GM18499 (cell line): Measurements from ENCODE around the gene ING5.
"Not testable (repeated sequence)": the region's sequence is repeated elsewhere in the genome, so short reads cannot be mapped to it uniquely, and the experiment has no call there.

ENCODE experiments used
- ATAC-seq: cut with Tn5 transposase; IDR thresholded peaks from one replicate; pipeline ENCODE4 v1.9.1; 2021; ENCODE audit warnings: moderate number of reproducible peaks; ENCODE audit not compliant: insufficient read depth, unreplicated experiment

Gene ING5

DNA sequence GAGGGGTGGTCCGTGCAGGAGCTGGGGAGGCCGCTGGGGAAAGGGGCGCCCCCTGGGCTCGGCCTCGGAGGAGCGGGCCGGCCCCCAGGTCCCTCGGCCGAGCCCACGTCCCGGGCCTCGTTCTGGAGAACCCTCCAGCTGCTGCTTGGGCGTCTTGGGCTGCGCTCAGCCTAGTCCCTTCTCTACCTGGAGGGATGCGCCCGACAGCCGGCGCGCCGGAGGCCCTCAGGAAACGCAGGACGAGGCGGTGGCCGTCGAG, 32.3 kb downstream of the ING5 start:
- ATAC-seq, result no peak

DNA sequence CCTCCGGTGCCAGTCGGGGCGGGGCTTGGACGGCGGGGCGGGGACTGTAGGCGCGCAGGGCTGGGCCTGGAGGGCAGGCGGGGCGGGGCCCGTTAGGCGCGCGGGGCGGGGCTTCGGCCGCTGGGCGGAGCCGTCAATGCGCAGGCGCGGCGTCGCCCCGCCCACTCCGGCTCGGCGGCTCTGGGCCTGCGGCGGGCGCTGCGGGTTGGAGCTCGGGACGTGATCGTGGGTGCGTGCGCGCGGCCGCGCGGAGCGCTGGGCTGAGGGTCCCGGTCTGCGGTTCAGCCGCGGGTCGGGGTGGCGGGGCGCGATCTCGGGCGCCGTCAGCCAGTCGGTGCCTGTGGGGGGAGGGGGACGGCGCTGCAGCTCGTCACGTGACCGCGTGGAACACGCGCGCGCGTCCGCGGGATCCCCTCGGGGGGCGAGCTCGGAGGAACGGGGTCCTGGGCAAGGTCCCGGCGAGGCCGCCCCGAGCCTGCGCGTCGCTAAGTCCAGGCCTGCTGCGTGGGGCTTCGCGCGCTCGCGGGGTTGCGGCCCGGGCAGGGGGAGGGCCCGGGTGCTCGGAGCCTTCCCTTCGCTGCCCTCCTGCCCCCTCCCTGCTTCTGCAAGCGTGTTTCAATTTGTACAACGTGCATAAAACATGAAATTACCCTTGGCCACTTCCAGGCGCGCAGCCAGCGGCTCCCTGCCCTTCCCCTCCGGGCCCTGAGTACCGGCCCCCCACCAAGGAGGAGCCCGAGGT, 32.8 kb downstream of the ING5 start, which contains the start of gene D2HGDH:
TSS of gene D2HGDH (plus strand) at position 164 of the 742 bp plus-strand sequence. CDS start 595 bp downstream, outside the sequence.
- ATAC-seq, result no peak

GRCh38 chr2:241736111-241736510, 34.3 kb downstream of the ING5 start:
- ATAC-seq, result no peak

DNA sequence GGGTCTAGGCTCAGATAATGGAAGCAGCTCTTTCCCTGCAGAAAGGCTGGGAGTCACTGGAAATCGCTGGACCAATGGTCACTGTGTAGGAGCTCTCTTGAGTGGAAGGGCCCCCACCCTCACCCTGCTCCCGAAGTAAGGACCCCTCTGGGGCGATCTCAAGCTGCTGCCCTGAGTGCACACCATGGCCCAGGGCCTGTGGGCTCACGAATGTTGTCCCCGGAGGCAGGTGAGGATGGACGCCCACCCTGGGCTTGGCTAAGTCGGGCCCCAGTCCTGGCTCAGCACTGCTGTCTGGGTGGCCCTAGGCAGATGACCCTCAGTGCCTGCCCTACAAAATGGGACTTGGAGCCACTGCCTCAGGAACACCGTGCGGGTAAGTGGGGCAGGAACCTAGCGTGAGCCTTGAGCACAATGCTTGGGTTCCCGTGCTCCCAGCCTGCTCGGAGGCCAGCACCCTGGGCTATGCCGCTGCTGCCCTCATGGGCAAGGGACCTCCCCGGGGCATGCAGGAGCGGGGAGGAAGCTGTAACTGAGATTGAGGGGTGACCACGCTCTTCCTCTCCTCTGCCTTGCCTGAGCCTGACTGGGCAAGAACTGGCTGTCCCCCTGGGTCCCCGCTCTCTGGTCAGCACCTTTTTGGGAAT, 36.3 kb downstream of the ING5 start:
- ATAC-seq, result no peak

- no peak for ATAC-seq
Observed at GRCh38 chr2:241739177-241739576, 37.3 kb downstream of the ING5 start.

DNA sequence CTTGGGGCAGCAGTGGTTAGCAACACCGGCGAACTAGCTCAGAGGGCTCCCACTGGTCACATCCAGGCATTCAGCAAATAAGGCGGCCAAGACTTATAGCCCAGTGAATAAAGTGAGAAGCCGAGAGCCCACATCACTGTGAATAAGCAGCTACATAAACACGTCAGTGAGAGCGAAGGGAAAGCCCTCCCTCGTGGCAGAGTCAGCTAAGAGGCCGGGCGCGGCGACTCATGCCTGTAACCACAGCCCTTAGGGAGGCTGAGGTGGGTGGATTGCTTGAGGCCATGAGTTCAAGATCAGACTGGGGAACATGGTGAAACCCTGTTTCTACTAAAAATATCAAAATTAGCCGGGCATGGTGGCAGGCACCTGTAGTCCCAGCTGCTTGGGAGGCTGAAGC, 37.8 kb downstream of the ING5 start:
- no peak for ATAC-seq

- no peak for ATAC-seq
Observed at GRCh38 chr2:241741016-241741415, 39.2 kb downstream of the ING5 start.

GRCh38 chr2:241742320-241742939, 40.6 kb downstream of the ING5 start:
- no peak for ATAC-seq

DNA sequence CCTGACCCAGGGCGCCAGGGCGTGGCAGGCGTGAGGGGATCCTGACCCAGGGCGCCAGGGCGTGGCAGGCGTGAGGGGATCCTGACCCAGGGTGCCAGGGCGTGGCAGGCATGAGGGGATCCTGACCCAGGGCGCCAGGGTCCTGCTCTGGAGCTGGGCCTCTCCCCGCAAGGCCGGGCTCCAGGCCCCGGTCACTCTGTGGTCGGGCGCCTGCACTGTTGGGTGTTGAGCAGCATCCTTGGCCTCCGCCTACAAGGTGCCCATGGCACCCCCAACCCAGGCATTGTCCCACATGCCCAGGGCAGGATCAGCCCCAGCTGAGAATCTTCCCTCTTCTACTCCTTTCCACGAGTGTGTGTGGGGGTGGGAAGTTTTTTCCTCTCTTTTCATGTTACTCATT, 41.2 kb downstream of the ING5 start:
- ATAC-seq, result not testable (repeated sequence)

GRCh38 chr2:241743620-241744019, 41.8 kb downstream of the ING5 start:
- no peak for ATAC-seq

- no peak for ATAC-seq
Observed at GRCh38 chr2:241744028-241744754, 42.4 kb downstream of the ING5 start.

GRCh38 chr2:241745276-241745675, 43.4 kb downstream of the ING5 start:
- ATAC-seq, result no peak

DNA sequence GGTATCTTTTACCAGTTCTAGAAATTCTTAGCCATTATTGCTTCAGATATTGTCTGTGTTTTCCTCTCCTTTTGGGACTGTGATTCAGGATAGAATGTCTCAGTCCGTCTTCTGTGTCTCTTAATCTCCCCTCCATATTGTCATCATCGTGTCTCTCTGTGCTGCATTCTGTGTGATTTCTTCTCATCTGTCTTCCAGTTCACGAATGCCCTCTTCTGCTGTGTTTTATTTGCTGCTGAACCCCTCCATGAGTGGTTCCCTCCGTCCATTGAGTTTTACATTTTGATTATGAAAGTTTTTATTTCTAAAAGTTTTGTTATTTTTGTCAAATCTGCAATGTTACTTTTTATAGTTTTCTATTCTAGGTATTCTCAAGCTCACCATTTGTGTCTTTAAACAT, 44.2 kb downstream of the ING5 start:
- ATAC-seq, result no peak

DNA sequence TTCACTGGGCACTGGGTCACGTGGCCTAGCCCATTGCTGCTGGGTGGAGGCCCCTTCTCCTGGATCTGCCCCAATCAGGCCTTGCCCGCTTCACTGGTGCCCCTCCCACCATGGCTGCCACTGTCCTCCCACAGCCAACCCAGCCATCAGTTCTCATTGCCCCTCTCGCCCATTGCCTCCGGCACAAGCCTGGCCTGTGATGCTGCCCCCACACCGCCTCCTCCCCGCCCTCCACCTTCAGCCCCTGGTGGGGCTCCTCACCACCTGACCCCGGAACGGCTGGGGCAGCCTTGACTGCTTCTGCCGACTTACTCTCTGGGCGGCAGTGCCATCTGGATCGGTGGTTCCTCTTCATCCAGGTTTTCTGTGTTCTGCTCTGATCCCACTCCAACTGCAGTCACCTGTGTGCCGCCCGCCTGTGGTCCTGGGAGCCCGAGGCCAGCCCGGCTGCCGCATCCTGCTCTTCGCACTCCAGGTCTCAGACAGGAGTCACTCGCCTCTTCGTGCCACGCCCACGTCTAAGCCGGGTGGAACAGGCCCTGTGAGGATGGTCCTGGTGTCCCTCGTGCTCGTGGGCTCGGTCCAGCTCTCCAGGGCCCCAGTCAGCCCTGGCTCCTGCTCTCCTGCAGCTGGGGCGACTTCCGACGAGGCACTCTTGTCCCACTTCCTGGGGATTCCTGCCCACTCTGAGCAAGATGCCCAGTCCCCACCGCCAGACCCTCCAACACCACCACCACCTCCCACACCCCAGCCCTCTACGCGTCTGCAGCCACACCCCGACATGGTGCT, 46.8 kb downstream of the ING5 start:
- no peak for ATAC-seq

GRCh38 chr2:241750076-241750840, 48.4 kb downstream of the ING5 start:
- no peak for ATAC-seq

DNA sequence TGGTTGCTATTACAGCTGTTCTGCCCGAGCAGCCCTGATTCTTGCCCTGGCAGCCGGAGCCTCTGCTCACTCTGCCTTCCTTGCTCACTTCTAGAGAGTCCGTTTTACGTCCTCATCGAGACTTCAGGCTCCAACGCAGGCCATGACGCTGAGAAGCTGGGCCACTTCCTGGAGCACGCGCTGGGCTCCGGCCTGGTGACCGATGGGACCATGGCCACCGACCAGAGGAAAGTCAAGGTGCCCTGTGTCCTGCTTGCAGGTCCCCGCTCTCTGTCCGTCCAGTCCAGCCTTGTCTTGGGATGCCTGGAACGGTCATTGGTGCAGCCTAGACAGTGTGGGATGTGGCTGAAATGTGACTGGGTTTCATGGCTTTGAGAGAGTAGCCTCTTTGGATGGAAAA, 49.3 kb downstream of the ING5 start:
- no peak for ATAC-seq

GRCh38 chr2:241751776-241752175, 49.9 kb downstream of the ING5 start:
- no peak for ATAC-seq

DNA sequence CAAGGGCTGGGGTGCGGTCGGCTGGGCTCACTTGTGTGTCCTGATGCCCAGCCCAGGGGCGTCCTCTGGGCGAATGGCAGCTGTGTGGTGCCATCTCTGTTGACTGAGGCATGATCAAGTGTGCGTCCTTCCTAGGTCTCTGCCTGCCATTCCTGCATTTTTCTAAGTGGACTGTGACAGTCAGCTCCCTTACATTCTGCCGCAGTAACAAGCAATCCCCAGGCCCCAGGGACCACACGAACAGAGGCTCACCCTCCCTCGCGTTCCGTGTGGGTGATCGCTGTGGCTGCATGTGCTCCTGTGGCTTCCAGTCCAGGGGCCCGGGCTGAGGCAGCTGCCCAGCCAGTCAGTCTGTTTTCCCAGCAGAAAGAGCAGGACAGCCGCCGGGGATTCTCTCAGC, 50.4 kb downstream of the ING5 start:
- ATAC-seq, result no peak

- ATAC-seq, result no peak
Observed at GRCh38 chr2:241752689-241753276, 50.9 kb downstream of the ING5 start.
